Transverse colon (tissue), 4 donors: ENCODE results near the gene NOTO. TPM values are rescaled to one million over a fixed set of nuclear protein-coding genes. Genes with fewer than 3 reads are reported as not detected.

Source experiments
- DNase-seq: peaks from one replicate; pipeline ENCODE4 v3.0.0-alpha.2; 2019
- H3K27ac ChIP-seq, 4 donors: fragments of 200-600 bp; sonication (generic); 2 replicates each; pipeline ENCODE4 v1.5.1; 2016 to 2018; ENCODE audit warnings: inconsistent platforms in 4 of 4
- H3K27me3 ChIP-seq: fragments of 200-600 bp; sonication (generic); 2 replicates; pipeline ENCODE4 v1.5.1; 2017; ENCODE audit warnings: inconsistent platforms
- H3K36me3 ChIP-seq, 4 donors: fragments of 200-600 bp; sonication (generic); 2 replicates each; pipeline ENCODE4 v1.5.1; 2017 to 2019; ENCODE audit warnings: inconsistent platforms in 4 of 4
- H3K4me1 ChIP-seq, 4 donors: fragments of 200-600 bp; sonication (generic); 2 replicates each; pipeline ENCODE4 v1.5.1; 2017 to 2020; ENCODE audit warnings: inconsistent platforms in 4 of 4
- H3K4me3 ChIP-seq, 4 donors: fragments of 200-600 bp; sonication (generic); 1 replicate in 1 of 4; 2 replicates in 3 of 4; pipeline versions ENCODE4 v1.5.1 to v1.6.1; 2017 to 2019; ENCODE audit warnings: inconsistent platforms in 4 of 4
- H3K9me3 ChIP-seq, 2 donors: fragments of 200-600 bp; sonication (generic); 2 replicates each; pipeline ENCODE4 v1.5.1; 2017 to 2019; ENCODE audit warnings: inconsistent platforms in 2 of 2
- EP300 ChIP-seq: sonication (generic); formaldehyde crosslinking; IDR thresholded peaks from one replicate; pipeline ENCODE4 v1.6.1; 2017; ENCODE audit warnings: antibody characterized with exemption, low read depth
- POLR2A ChIP-seq: fragments of 450-650 bp; IDR thresholded peaks from one replicate; pipeline ENCODE4 v1.6.1; 2016; ENCODE audit warnings: antibody characterized with exemption, mild to moderate bottlenecking, moderate library complexity
- POLR2AphosphoS5 ChIP-seq, 3 donors: sonication (generic); formaldehyde crosslinking; IDR thresholded peaks; one replicate each; pipeline ENCODE4 v1.6.1; 2016; ENCODE audit warnings: antibody characterized with exemption in 3 of 3
- WGBS, 2 donors: methylation state at CpG; one replicate each; pipeline ENCODE4 v1.1.5; 2018; ENCODE audit warnings: low coverage in 1 of 2; 5-methylcytosine and 5-hydroxymethylcytosine counted together
- in situ Hi-C, 4 donors: fragments of 200-750 bp; cut with MboI; loops; one replicate each; pipeline versions ENCODE4 v1.15.0 to v1.15.1; 2017; ENCODE audit warnings: low sequenced_read_pairs in 3 of 4, low pct_ligation_motif_present in 1 of 4, low pct_unique_long_range_greater_than_20kb in 1 of 4
- intact Hi-C: fragments of 100-400 bp; cut with DNase I; formaldehyde crosslinking; loops from one replicate; pipeline ENCODE4 v1.15.1; 2023; ENCODE audit warnings: low total_unique reads
- total RNA-seq, 4 donors: library from RNA; depleted of rRNA; stranded (reverse); fragments of >200 nt; gene quantifications; one replicate each; pipeline ENCODE4 v1.1.0, GENCODE V29; 2016
- TF ChIP-seq, protein P1 (sequence below), 5 experiments: fragments of 200-600 bp in 3 of 5; fragments of 450-650 bp in 2 of 5; sonication (generic) in 3 of 5; IDR thresholded peaks; 1 replicate in 2 of 5; 2 replicates in 3 of 5; pipeline ENCODE4 v1.5.1; 2016 to 2017; ENCODE audit warnings: antibody characterized with exemption in 5 of 5, inconsistent platforms in 3 of 5, mild to moderate bottlenecking in 2 of 5, moderate library complexity in 1 of 5

The NOTO gene
- total RNA-seq, 4 donors from 2014 or later = not detected

DNA sequence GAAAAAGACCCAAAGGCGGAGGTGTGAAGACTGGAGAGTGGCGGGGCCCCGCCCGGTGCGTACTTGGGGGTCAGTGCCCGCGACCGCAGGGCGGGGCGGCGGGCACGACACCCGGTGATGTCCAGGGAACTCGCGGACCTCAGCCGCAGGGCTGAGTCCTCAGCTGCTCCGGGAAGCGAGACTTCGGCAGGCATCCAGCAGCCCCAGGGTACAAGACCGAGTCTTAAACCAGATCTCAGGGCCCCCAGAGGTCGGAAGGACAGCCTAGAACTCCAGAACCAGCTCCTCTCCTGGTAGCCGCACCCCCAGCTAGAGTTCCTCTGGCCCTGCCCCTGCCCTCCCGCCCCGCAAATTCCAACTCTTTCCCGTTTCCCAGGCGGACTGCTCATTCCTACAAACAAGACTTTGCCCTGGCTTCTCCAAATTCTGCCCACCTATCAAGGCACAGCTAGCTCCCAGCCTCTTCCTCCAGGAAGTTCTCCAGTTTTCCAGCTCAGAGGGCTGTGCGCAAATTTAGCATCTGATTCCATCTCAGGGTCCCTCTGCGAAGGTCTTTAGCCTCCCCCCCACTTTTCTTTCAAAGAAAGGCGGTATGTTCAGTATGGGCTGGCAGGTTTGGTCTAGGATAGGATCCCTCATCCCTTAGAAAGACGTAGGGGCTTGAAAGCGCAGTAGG lies 26.0 kb upstream of the NOTO start:
- peak; percentile 21 for DNase-seq
- WGBS, 2 donors = 5% methylated on average over 24 of the region's 31 CpGs; no CpG with 5 or more reads in 1 of the 2 donors
- in situ Hi-C loops = loop anchor here in 2 of 4 donors (25.0 kb wide), 2 partner anchors 189 to 289 kb away; partner anchors contain the start of gene SPR (in 1 of the 2)

DNA sequence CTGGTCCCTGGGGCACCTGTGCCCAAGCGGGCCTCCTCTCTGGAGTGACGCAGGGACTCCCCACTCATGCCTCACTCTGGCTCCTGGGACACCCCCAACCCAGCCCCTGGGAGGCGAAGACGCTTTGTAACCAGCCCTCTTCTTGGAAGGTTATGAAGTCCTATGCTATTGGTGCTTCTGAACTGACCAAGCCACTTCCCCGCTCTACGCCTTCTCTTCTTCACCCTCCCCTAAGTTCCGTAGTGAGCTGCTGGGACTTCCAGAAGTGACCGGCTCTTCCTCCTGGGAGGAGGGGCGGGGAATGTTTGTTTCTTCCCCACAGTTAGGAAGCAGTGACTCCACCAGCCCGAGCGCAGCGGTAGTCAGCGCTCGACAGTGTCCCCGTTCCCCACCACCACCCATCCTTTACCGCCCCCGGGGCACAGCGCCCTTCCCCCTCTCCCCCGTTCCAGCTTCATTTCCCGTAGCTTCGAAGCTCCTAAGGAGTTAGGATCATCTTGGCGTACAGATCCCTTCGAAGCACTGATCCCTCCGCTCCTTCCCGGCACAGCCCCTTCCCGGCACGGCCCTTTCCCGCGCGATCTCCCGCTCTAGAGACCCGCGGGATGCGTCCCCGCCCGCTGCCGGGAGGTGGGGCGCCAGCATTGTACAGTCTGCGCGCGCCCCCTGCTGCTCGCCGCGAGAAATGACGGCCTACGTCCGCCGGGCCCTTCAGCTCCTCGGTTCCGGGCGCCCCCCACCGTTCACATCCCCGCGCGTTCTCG lies 25.3 kb upstream of the NOTO start:
- intact Hi-C loops = loop anchor here (5.0 to 10.0 kb wide), 3 partner anchors 105 to 282 kb away; partner anchors contain the start of gene SFXN5
- Histone ChIP-seq H3K4me1 (peaks cover 15 to 26% (median 25%) of the 10 kb centered on the region in 4 donors), H3K36me3 (no peaks in the 10 kb centered on the region), H3K27ac (peak overlapping the region; percentile 50 to 78 (median 68)), H3K27me3 (peaks cover 60% of the 10 kb centered on the region), H3K9me3 (no peaks in the 10 kb centered on the region), H3K4me3 (peak overlapping the region; percentile 23 to 53 (median 44))
- 0 to 1% methylated on average over 1 to 47 of the region's 56 CpGs for WGBS, 2 donors
- DNase-seq = peak; percentile 92
- in situ Hi-C loops = loop anchor here in 2 of 4 donors (25.0 kb wide), 2 partner anchors 190 to 290 kb away; partner anchors contain the start of gene SPR (in 1 of the 2)
- TF ChIP-seq POLR2AphosphoS5 (IDR thresholded peaks at IDR 0.05) = peak in 2 of 3 donors; percentile 32 to 33
- TF ChIP-seq, protein P1, sequence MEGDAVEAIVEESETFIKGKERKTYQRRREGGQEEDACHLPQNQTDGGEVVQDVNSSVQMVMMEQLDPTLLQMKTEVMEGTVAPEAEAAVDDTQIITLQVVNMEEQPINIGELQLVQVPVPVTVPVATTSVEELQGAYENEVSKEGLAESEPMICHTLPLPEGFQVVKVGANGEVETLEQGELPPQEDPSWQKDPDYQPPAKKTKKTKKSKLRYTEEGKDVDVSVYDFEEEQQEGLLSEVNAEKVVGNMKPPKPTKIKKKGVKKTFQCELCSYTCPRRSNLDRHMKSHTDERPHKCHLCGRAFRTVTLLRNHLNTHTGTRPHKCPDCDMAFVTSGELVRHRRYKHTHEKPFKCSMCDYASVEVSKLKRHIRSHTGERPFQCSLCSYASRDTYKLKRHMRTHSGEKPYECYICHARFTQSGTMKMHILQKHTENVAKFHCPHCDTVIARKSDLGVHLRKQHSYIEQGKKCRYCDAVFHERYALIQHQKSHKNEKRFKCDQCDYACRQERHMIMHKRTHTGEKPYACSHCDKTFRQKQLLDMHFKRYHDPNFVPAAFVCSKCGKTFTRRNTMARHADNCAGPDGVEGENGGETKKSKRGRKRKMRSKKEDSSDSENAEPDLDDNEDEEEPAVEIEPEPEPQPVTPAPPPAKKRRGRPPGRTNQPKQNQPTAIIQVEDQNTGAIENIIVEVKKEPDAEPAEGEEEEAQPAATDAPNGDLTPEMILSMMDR (IDR thresholded peaks at IDR 0.05) = peak; percentile 96 to 99 (median 98)
- no peak for TF ChIP-seq EP300
- no peak for TF ChIP-seq POLR2A

More for the DNA sequence above, 26.0 kb upstream of the NOTO start:
- intact Hi-C loops = loop anchor here (5.0 to 10.0 kb wide), 3 partner anchors 104 to 282 kb away; partner anchors contain the start of gene SFXN5
- Histone ChIP-seq H3K36me3 (no peaks in the 10 kb centered on the region), H3K27me3 (peaks cover 59% of the 10 kb centered on the region), H3K4me1 (peaks cover 15 to 26% (median 25%) of the 10 kb centered on the region in 4 donors), H3K4me3 (peak overlapping the region; percentile 29 to 53 (median 44)), H3K9me3 (no peaks in the 10 kb centered on the region), H3K27ac (peak overlapping the region; percentile 50 to 78 (median 68))
- TF ChIP-seq POLR2AphosphoS5 (IDR thresholded peaks at IDR 0.05) (no peak), EP300 (no peak), POLR2A (no peak)
- TF ChIP-seq, protein P1 (IDR thresholded peaks at IDR 0.05) = no peak

DNA sequence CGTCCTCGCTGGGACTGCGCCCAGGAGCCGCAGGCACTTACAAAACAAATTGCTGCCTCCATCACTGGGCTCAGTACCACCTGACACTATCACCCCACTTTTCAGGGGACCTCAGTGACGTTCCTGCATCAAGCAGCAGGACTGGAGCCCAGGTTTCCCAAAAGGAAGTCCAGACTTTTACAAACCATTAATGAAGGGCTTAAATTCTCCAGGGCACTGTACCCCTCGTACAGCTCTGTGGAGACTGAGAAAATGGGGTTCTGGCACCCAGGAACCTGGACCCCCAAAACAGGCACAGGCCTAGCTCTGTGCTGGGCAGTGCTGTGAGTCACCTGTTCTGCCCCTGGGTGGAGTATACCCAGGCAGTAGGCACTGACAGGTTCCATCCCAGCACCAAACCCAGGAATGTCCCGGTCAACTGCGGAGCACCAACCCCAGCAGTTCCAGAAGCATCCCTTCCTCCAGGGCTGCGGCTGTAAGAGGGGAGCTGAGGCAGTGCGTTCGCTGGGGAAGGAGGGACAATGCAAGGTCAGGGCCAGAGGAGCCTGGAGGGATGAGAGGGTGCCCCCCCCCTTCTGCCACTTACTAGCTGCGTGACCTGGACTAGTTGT lies 24.6 kb upstream of the NOTO start:
- intact Hi-C loops (loop anchor here (5.0 to 10.0 kb wide), 3 partner anchors 105 to 283 kb away; partner anchors contain the start of gene SFXN5), in situ Hi-C loops (loop anchor here in 2 of 4 donors (25.0 kb wide), 2 partner anchors 190 to 290 kb away; partner anchors contain the start of gene SPR (in 1 of the 2))
- no peaks in the 10 kb centered on the region for H3K36me3 ChIP-seq
- 21% methylated on average over 12 of the region's 12 CpGs; no CpG with 5 or more reads in 1 of the 2 donors for WGBS, 2 donors
- no peaks in the 10 kb centered on the region for H3K9me3 ChIP-seq
- H3K4me1 ChIP-seq = peaks cover 15 to 26% (median 25%) of the 10 kb centered on the region in 4 donors
- no peak for DNase-seq
- H3K27me3 ChIP-seq = peaks cover 64% of the 10 kb centered on the region
- no peak for TF ChIP-seq POLR2AphosphoS5 (IDR thresholded peaks at IDR 0.05)
- TF ChIP-seq, protein P1 (IDR thresholded peaks at IDR 0.05) = peak in 1 of 5 experiments; percentile 2
- peak overlapping the region in 2 of 4 donors; percentile 47 to 53 for H3K4me3 ChIP-seq
- H3K27ac ChIP-seq = no peak overlapping the region
